ENCODE data around the gene JOSD1. TPM values are rescaled to one million over a fixed set of nuclear protein-coding genes. Genes with fewer than 3 reads are reported as not detected.
A peak's percentile ranks its signal among the peaks of the same experiment; 100 is the strongest.
"Not testable (repeated sequence)": the region's sequence is repeated elsewhere in the genome, so short reads cannot be mapped to it uniquely, and the experiment has no call there.

The JOSD1 gene
- polyA plus RNA-seq, 1 donor: 30.9 TPM

DNA sequence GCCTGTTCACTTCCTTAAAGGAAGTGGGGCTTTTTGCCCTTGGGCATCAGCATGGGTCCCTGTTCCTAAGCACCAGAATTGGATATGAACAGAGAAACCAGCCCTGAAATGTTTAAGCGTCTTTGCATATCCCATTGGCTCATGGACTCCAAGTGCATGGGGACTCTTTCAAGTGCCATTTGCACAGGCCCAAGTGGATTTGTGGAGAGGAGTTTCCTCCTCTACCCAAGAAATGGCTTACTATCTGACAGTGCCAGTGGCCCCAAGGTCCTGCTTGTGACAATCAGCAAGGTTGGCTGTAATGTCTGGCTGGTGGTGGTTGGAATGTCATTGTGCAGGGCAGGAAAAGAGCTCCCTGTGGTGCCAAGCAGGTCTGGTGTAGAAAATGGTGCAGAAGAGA, 15.0 kb downstream of the JOSD1 start:
- DNase-seq (ENCODE audit: low read depth): no peak

- no peak for DNase-seq (ENCODE audit: low read depth)
These were observed 15.8 kb downstream of the JOSD1 start for GRCh38 chr22:38684895-38685294.

DNA sequence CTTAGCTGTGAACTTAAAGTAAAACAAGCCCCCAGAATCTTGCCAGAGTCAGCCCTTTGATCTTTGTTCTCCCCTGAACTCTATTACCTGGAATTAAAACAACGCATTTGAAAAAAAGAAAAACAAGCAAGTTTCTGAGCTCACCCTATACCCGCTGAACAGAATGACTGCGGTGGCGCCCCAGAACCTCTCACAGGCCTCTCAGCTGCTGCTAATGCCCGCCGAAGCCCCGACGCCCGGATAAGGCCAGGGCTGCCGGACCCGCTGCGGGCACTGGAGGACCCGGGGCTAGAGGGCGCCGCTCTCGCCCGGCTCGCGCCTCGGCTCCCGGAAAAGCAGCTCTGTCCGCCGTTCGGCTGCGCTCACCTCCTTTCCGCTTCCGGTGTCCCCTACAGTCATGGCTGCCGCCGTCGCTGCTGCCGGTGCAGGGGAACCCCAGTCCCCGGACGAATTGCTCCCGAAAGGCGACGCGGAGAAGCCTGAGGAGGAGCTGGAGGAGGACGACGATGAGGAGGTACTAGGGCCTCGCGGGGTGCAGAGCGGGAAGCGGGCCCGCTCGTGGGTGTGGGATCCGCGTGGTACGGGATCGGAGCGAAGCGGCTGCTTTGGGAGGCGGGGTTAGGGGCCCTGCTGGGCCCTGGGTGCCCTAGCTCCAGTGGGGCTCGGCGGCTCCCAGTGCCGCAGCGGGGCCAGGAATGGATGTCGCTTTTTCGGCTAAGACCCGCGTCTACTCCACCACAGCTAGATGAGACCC, 19.0 kb downstream of the JOSD1 start, which contains the start of gene TOMM22:
Gene TOMM22, plus strand, starts transcription at position 376 of the 754 bp plus-strand sequence. Its CDS starts 22 bp downstream, at position 398.
- DNase-seq (ENCODE audit: low read depth): no peak

GRCh38 chr22:38675833-38676232, 24.9 kb downstream of the JOSD1 start:
- no peak for DNase-seq (ENCODE audit: low read depth)

- no peak for DNase-seq (ENCODE audit: low read depth)
These were observed 25.9 kb downstream of the JOSD1 start for GRCh38 chr22:38674888-38675287.

- no peak for DNase-seq (ENCODE audit: low read depth)
These were observed 43.5 kb downstream of the JOSD1 start for GRCh38 chr22:38657045-38657909.

DNA sequence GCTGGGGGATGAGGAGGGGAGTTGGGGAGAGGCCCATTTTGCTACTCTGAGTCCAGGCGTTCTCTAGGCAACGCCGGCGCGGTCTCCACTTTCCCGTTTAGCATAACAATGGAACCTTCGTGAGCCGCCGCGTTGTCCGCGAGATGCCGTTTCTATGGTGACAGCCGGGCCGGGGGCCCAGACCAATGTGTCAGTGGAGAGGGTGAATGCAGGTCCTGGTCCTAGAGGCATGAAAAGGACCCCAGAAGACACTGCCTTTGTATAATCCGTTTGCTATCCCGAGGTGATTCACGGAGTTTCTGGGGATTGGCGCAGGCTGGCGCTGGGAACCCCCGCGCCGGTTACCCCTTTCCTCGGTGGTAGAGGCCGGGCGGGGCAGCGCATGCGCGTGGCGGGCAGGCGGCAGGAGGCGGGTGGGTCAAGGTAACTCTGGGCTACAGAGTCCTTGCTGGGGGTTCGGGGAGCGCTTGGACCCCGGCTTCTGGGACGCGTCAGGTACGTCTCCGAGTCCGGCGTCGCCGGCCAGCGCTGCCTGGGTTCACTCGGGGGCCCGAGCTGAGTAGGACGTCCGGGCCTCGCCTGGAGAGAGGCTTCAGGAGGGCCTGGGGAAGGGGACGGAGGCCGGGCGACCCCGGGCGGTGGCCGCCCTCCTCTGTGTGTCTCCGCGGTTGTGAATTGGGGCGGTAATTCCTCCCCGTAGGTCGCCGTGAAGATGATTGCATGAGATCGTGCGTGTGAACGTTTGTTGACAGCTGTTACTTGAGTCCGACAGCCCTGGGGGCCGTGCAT, 44.3 kb downstream of the JOSD1 start, which contains the start of the genes CBY1 and FAM227A:
Gene CBY1, plus strand, starts transcription at position 383 of the 789 bp plus-strand sequence. CDS start 11,417 bp downstream, outside the sequence.
Gene FAM227A, minus strand, starts transcription at position 137 of the 789 bp plus-strand sequence. CDS start 6,224 bp downstream, outside the sequence.
- peak; percentile 71 for DNase-seq (ENCODE audit: low read depth)

- no peak for DNase-seq (ENCODE audit: low read depth)
These were observed 45.1 kb downstream of the JOSD1 start for GRCh38 chr22:38655519-38656255.

GRCh38 chr22:38653741-38654140, 47.0 kb downstream of the JOSD1 start:
- DNase-seq (ENCODE audit: low read depth): no peak

DNA sequence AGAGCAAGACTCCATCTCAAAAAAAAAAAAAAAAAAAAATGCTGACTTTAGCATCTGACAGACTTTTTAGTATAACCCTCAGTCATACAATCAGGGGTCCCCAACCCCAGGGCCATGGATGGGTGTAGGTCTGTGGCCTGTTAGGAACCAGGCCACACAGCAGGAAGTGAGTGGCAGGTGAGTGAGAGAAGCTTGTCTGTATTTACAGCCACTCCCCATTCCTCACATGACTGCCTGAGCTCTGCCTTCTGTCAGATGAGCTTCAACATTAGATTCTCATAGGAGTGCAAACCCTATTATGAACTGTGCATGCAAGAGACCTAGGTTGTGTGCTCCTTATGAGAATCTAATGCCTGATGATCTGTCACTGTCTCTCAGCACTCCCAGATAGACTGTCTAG, 47.9 kb downstream of the JOSD1 start:
- no peak for DNase-seq (ENCODE audit: low read depth)

GRCh38 chr22:38649841-38650522, 50.8 kb downstream of the JOSD1 start:
- no peak for DNase-seq (ENCODE audit: low read depth)

GRCh38 chr22:38645430-38645829, 55.3 kb downstream of the JOSD1 start:
- no peak for DNase-seq (ENCODE audit: low read depth)

GRCh38 chr22:38644245-38644644, 56.5 kb downstream of the JOSD1 start:
- DNase-seq (ENCODE audit: low read depth): not testable (repeated sequence)

DNA sequence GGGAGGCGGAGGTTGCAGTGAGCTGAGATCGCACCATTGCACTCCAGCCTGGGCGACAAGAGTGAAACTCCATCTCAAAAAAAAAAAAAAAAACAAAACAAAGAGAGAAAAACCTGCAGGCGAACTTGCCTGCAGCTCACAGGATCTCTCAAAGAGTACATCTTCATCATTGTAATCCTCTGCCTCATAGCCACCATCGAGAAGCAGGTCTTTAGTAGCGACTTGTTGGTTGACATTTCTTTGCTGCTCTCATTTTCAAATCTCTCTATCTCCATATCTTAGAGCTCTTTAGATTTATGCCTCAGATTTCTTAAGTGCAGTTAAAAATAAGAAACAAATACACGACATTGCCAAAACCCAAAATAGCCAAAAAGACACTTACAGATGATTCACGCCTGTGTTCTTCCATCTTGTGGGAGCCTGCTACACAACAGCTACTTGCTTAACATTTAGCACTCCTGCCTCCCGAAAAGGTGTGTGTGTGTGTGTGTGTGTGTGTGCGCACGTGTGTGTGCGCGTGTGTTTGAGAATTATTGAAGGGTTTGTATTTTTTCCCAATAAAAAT, 59.2 kb downstream of the JOSD1 start:
- DNase-seq (ENCODE audit: low read depth): no peak

- no peak for DNase-seq (ENCODE audit: low read depth)
These were observed 62.0 kb downstream of the JOSD1 start for GRCh38 chr22:38638728-38639127.

DNA sequence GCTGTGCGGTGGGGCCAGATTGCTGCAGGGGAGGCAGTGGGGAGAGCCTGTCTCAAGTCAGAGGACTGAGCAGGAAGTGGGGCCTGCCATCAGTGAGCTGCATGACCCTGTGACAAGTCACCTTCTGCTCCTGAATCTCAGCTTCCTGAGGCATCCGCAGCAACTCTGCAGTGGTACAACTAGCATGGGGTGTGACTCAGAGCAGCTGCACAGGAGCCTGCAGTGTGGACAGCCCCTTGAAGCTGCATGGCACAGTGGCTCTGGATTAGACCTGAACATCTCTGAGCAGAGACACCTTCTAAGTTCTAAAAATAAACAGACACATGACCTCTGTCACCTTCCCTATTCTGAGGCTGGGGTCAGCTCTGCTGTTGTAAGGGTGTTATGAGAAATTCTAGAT, 62.5 kb downstream of the JOSD1 start:
- DNase-seq (ENCODE audit: low read depth): no peak
